GM12873 (cell line): ENCODE data around the gene IRS2.

ENCODE experiments used
- CTCF ChIP-seq: IDR thresholded peaks from 2 replicates; pipeline ENCODE4 v1.5.1; 2012; ENCODE audit warnings: low read depth, mild to moderate bottlenecking, moderate library complexity, low read length, control low read depth; ENCODE audit not compliant: insufficient read depth; ENCODE audit errors: missing control alignments

Gene IRS2

GRCh38 chr13:109759609-109760008, 26.8 kb downstream of the IRS2 start:
- TF ChIP-seq CTCF: no peak

- TF ChIP-seq CTCF: no peak
Observed at GRCh38 chr13:109758937-109759480, 27.4 kb downstream of the IRS2 start.

- no peak for TF ChIP-seq CTCF
Observed at GRCh38 chr13:109756778-109757177, 29.6 kb downstream of the IRS2 start.

GRCh38 chr13:109755997-109756396, 30.4 kb downstream of the IRS2 start:
- no peak for TF ChIP-seq CTCF

- no peak for TF ChIP-seq CTCF
Observed at GRCh38 chr13:109755551-109755950, 30.8 kb downstream of the IRS2 start.

- TF ChIP-seq CTCF: no peak
Observed at GRCh38 chr13:109751477-109751876, 34.9 kb downstream of the IRS2 start.

GRCh38 chr13:109750221-109750775, 36.1 kb downstream of the IRS2 start:
- no peak for TF ChIP-seq CTCF

- no peak for TF ChIP-seq CTCF
Observed at GRCh38 chr13:109749365-109749764, 37.0 kb downstream of the IRS2 start.
